Measurements from ENCODE around the gene UBE2M.

UBE2M gene

GRCh38 chr19:58518256-58519086, 39.9 kb downstream of the UBE2M start:
- no peak for DNase-seq

DNA sequence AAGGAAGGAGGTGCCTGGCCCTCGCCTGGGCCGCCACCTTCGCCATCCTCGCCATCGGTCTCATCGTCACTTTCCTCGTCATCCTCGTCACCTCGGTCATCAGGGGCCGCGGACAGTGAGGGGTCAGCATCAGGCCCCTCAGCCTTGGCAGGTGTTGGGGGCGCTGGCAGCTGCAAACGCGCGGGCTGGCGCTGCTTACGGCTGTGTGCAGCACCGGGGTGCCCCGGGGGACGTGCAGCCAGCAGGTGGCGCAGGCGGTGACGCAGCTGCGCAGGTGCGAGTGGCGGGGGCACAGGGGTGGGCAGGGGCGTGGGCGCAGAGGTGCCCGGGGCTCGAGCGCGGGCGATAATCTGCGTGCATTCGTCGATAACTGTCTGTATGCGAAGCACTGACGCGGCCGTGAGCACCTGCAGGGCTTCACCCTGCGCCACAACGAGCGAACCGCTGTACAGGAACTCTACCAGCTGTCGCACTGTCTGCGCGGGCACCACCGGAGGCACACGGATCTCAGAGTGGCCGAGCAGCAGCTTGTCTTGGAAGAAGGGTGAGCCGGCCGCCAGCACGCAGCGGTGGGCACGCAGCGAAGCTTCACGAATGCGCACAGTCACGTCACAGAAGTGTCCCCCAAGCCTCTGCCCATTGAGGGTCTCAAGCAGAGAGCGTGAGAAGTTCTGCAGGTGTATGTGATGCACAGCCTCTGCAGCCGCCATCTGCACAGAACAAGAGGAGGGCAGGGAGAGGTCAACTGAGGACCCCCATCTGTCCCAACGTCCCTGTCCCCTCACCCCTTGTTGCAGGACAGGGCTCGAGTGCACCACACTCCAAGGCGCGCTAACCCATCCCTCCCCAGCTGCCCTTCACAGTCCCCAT, 41.2 kb downstream of the UBE2M start:
- no peak for TF ChIP-seq CTCF (IDR thresholded peaks at IDR 0.05; ENCODE audit: low read depth, low read length)
- DNase-seq: no peak
- Histone ChIP-seq H3K27me3 (no peaks in the 10 kb centered on the region), H3K4me3 (ENCODE audit: low read depth, low read length) (no peak overlapping the region), H3K36me3 (peaks cover 7% of the 10 kb centered on the region; the same call in 1 of the 2 replicates), H3K9me3 (no peaks in the 10 kb centered on the region), H3K4me1 (no peaks in the 10 kb centered on the region; the same call in 1 of the 2 replicates)

More at GRCh38 chr19:58518256-58519086, 39.9 kb downstream of the UBE2M start:
- Histone ChIP-seq H3K4me3 (ENCODE audit: low read depth, low read length) (peak overlapping the region; percentile 90), H3K9me3 (no peaks in the 10 kb centered on the region), H3K36me3 (peaks cover 7% of the 10 kb centered on the region; the same call in 1 of the 2 replicates), H3K27me3 (no peaks in the 10 kb centered on the region), H3K4me1 (no peaks in the 10 kb centered on the region; the same call in 1 of the 2 replicates)
- no peak for TF ChIP-seq CTCF (IDR thresholded peaks at IDR 0.05; ENCODE audit: low read depth, low read length)

DNA sequence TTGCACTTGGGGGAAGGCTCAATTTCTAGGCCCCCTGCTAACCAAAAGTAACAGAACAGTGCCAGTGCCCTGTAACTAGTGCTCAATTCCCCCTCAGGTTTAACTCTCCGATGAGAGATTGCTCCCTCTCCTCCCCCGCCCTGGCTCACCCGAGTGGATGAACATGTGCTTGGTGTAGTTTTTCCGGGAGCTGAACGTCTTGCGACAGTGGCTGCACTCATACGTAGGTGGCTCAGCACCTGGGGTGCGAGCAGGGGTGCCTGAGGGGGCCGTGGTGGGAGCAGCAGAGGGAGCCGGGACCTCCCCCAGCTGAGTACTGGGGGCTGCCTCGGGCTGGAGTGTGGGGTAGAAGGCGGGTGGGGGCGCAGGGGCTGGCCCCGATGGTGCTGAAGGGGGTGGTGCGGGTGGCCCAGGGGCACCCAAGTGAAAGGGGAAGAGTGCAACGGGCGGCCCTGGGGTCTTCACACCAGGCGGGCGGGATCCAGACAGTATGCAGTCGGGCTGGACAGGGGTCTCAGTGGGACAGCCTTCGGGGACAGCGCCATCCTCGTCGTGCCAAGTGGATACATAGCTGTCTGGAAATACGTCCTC, 42.1 kb downstream of the UBE2M start:
- Histone ChIP-seq H3K4me1 (no peaks in the 10 kb centered on the region; the same call in 1 of the 2 replicates), H3K36me3 (peaks cover 7% of the 10 kb centered on the region; the same call in 1 of the 2 replicates), H3K4me3 (ENCODE audit: low read depth, low read length) (no peak overlapping the region)

DNA sequence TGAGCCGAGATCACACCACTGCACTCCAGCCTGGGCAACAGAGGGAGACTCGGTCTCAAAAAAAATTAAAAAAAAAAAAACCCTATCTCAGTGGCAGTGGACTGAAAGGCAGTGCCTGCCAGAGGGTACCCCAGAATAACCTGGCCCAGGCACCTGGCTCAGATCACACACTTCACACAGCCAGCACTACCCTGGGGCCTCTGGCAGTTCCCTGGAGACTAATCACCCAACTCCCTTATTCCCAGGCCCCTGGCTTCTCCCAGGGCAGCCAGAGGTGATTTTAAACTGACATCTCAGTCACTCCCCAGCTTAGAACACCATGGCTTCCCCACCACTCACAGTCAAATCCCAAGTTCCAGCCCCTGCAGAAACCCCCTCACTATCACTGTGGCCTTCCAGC, 43.2 kb downstream of the UBE2M start:
- Histone ChIP-seq H3K4me3 (ENCODE audit: low read depth, low read length) (no peak overlapping the region), H3K27me3 (no peaks in the 10 kb centered on the region), H3K4me1 (no peaks in the 10 kb centered on the region; the same call in 1 of the 2 replicates), H3K9me3 (no peaks in the 10 kb centered on the region), H3K36me3 (peaks cover 7% of the 10 kb centered on the region; the same call in 1 of the 2 replicates)
- DNase-seq: no peak
- TF ChIP-seq CTCF (IDR thresholded peaks at IDR 0.05; ENCODE audit: low read depth, low read length): no peak

More for the DNA sequence above, 42.1 kb downstream of the UBE2M start:
- DNase-seq: no peak
- Histone ChIP-seq H3K27me3 (no peaks in the 10 kb centered on the region), H3K9me3 (no peaks in the 10 kb centered on the region)
- no peak for TF ChIP-seq CTCF (IDR thresholded peaks at IDR 0.05; ENCODE audit: low read depth, low read length)

- DNase-seq: no peak
- Histone ChIP-seq H3K36me3 (peaks cover 7% of the 10 kb centered on the region; the same call in 1 of the 2 replicates), H3K9me3 (no peaks in the 10 kb centered on the region), H3K4me1 (no peaks in the 10 kb centered on the region; the same call in 1 of the 2 replicates), H3K4me3 (ENCODE audit: low read depth, low read length) (peak overlapping the region; percentile 58), H3K27me3 (no peaks in the 10 kb centered on the region)
- no peak for TF ChIP-seq CTCF (IDR thresholded peaks at IDR 0.05; ENCODE audit: low read depth, low read length)
Observed at GRCh38 chr19:58514564-58515022, 43.8 kb downstream of the UBE2M start.
